B cell (primary cell): ENCODE data around the gene OTUD3. TPM values are rescaled to one million over a fixed set of nuclear protein-coding genes. Genes with fewer than 3 reads are reported as not detected.
"Not testable (repeated sequence)": the region's sequence is repeated elsewhere in the genome, so short reads cannot be mapped to it uniquely, and the experiment has no call there.

Source experiments
- ATAC-seq: fragments of 200-7000 bp; cut with Tn5 transposase; one replicate; pipeline ENCODE4 v1.10.0; 2021; ENCODE audit warnings: low read depth, mild to moderate bottlenecking, moderate number of reproducible peaks, moderate library complexity
- CTCF ChIA-PET: fragments of 350-600 bp; sonication (Branson Sonifier 250); formaldehyde crosslinking; loops from one replicate; lab custom pipeline; 2021; ENCODE audit warnings: antibody characterized with exemption, inconsistent platforms; lab: Charles Lee
- POLR2A ChIA-PET: fragments of 350-600 bp; sonication (Branson Sonifier 250); formaldehyde crosslinking; loops from one replicate; lab custom pipeline; 2021; ENCODE audit warnings: antibody characterized with exemption; lab: Charles Lee
- DNase-seq: peaks from one replicate; pipeline ENCODE4 v3.0.0; 2013
- H2AFZ ChIP-seq: 2 replicates; pipeline ENCODE4 v1.6.1; 2012; ENCODE audit warnings: mild to moderate bottlenecking, low read depth, low read length; ENCODE audit not compliant: insufficient read depth, poor library complexity, severe bottlenecking
- H3K27ac ChIP-seq, 2 donors: 1 replicate in 1 of 2; 2 replicates in 1 of 2; pipeline ENCODE4 v1.5.1; 2012 to 2013; ENCODE audit warnings: low read length in 2 of 2, mild to moderate bottlenecking in 2 of 2, moderate library complexity in 1 of 2
- H3K27me3 ChIP-seq, 4 experiments: fragments of 200-600 bp in 1 of 4; sonication (generic) in 1 of 4; replicated peaks in 1 of 4; 1 replicate in 2 of 4; 2 replicates in 2 of 4; pipeline versions ENCODE4 v1.6.1 to v1.7.0; 2013 to 2016; ENCODE audit warnings: low read length in 3 of 4, mild to moderate bottlenecking in 2 of 4, mixed read lengths in 1 of 4, moderate library complexity in 1 of 4; ENCODE audit not compliant: insufficient read depth in 4 of 4, control insufficient read depth in 3 of 4; ENCODE audit errors: control extremely low read depth in 1 of 4
- H3K36me3 ChIP-seq, 2 experiments: replicated peaks in 1 of 2; 1 replicate in 1 of 2; 2 replicates in 1 of 2; pipeline versions ENCODE4 v1.6.1 to v1.7.1; 2013; ENCODE audit warnings: low read length in 1 of 2; ENCODE audit not compliant: insufficient read depth in 2 of 2, control insufficient read depth in 1 of 2; ENCODE audit errors: control extremely low read depth in 1 of 2, extremely low read depth in 1 of 2
- H3K4me1 ChIP-seq, 2 donors: fragments of 200-600 bp in 1 of 2; sonication (generic) in 1 of 2; 1 replicate in 1 of 2; 2 replicates in 1 of 2; pipeline versions ENCODE4 v1.5.1 to v1.6.1; 2013 to 2017; ENCODE audit warnings: low read length in 2 of 2; ENCODE audit not compliant: control insufficient read depth in 2 of 2, insufficient read depth in 2 of 2
- H3K4me2 ChIP-seq: replicated peaks from 2 replicates; pipeline ENCODE3; 2012; ENCODE audit warnings: mild to moderate bottlenecking, low read depth, low read length; ENCODE audit not compliant: poor library complexity, severe bottlenecking
- H3K4me3 ChIP-seq, 5 experiments: fragments of 200-600 bp in 1 of 5; sonication (generic) in 1 of 5; 1 replicate in 3 of 5; 2 replicates in 2 of 5; pipeline versions ENCODE4 v1.5.1 to v1.7.0; 2011 to 2016; ENCODE audit warnings: low read length in 4 of 5, mild to moderate bottlenecking in 4 of 5, low read depth in 2 of 5, control low read depth in 1 of 5, moderate library complexity in 1 of 5; ENCODE audit not compliant: insufficient read depth in 1 of 5; ENCODE audit errors: control extremely low read depth in 1 of 5, extremely low read depth in 1 of 5
- H3K79me2 ChIP-seq: fragments of 200-600 bp; sonication (generic); one replicate; pipeline ENCODE4 v1.6.0; 2016; ENCODE audit warnings: low read length; ENCODE audit not compliant: control insufficient read depth, insufficient read depth
- H3K9ac ChIP-seq: fragments of 200-600 bp; sonication (generic); 2 replicates; pipeline ENCODE4 v1.6.1; 2017; ENCODE audit warnings: mild to moderate bottlenecking, low read length, moderate library complexity
- H3K9me3 ChIP-seq, 3 donors: one replicate each; pipeline versions ENCODE4 v1.6.1 to v1.7.1; 2013; ENCODE audit warnings: low read length in 2 of 3; ENCODE audit not compliant: control insufficient read depth in 2 of 3, insufficient read depth in 1 of 3; ENCODE audit errors: control extremely low read depth in 1 of 3
- H4K20me1 ChIP-seq: 2 replicates; pipeline ENCODE4 v1.6.0; 2012; ENCODE audit warnings: mild to moderate bottlenecking, low read length; ENCODE audit not compliant: insufficient read depth, control insufficient read depth, poor library complexity, severe bottlenecking
- H3K27ac Mint-ChIP-seq: one replicate; pipeline ENCODE4 v1.8.0; 2021; ENCODE audit warnings: mixed read lengths
- H3K27me3 Mint-ChIP-seq: one replicate; pipeline ENCODE4 v1.8.0; 2021; ENCODE audit warnings: mixed read lengths
- H3K4me1 Mint-ChIP-seq: one replicate; pipeline ENCODE4 v1.8.0; 2021; ENCODE audit warnings: mixed read lengths
- H3K4me3 Mint-ChIP-seq: one replicate; pipeline ENCODE4 v1.8.0; 2021; ENCODE audit warnings: mixed read lengths
- H3K9me3 Mint-ChIP-seq: one replicate; pipeline ENCODE4 v1.8.0; 2022; ENCODE audit warnings: mixed read lengths; ENCODE audit not compliant: insufficient read depth
- EZH2 ChIP-seq: IDR thresholded peaks from 2 replicates; pipeline ENCODE4 v1.6.1; 2012; ENCODE audit warnings: borderline replicate concordance, low read depth, mild to moderate bottlenecking, moderate library complexity, low read length; ENCODE audit not compliant: insufficient read depth, poor library complexity, severe bottlenecking
- WGBS: methylation state at CpG from one replicate; pipeline ENCODE4 v1.1.5; 2013; ENCODE audit warnings: missing lambda C conversion rate; ENCODE audit not compliant: insufficient coverage; 5-methylcytosine and 5-hydroxymethylcytosine counted together
- intact Hi-C: fragments of 100-400 bp; cut with micrococcal nuclease; formaldehyde crosslinking; loops from one replicate; pipeline ENCODE4 v1.10.0; 2022
- polyA plus RNA-seq: library from polyadenylated mRNA; depleted of rRNA; stranded (reverse); fragments of >200 nt; gene quantifications from 2 replicates; pipeline ENCODE4 v1.2.3, GENCODE V29; 2012
- total RNA-seq, 2 donors: library from RNA; stranded (reverse); fragments of 120-200 nt in 1 of 2; gene quantifications; 1 replicate in 1 of 2; 2 replicates in 1 of 2; pipeline versions ENCODE4 v1.2.3 to v1.2.4, GENCODE V29; 2013 to 2022
- TF ChIP-seq, protein P1 (sequence below): fragments of 200-600 bp; IDR thresholded peaks from one replicate; pipeline ENCODE4 v1.8.0; 2022; ENCODE audit warnings: antibody characterized with exemption, mild to moderate bottlenecking

OTUD3 gene
- total and polyA plus RNA-seq, 2 donors (not counting 1 experiment from before 2014, with no cell fraction given), result 4.2 to 19.6 TPM

DNA sequence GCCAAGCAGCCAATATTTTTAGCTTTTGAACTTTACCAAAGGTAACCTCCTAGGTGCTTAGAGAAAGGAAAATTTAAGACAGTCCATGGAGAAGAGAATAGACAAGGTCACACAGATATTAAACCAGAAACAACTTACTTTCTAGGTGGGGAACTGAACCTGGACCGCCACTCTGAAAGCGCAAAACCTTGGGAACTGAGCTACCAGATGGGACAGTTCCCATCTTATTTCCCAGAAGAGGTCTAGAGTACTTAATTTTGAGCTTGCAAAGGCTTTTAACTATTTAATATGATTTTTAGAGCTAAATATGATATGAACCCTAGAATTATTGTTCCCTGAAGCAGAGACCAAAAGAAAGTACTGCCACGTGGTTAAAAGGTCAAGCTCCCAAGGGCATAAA is 32.9 kb upstream of the OTUD3 start:
- H3K9me3 Mint-ChIP-seq, H3K27ac Mint-ChIP-seq, intact Hi-C loops, H3K4me2 ChIP-seq, H3K36me3 ChIP-seq, H3K4me1 Mint-ChIP-seq, POLR2A ChIA-PET, H3K9me3 ChIP-seq, H4K20me1 ChIP-seq, H3K4me1 ChIP-seq, H3K27ac ChIP-seq, H3K4me3 ChIP-seq, H3K9ac ChIP-seq, ATAC-seq, H3K4me3 Mint-ChIP-seq, H2AFZ ChIP-seq, H3K79me2 ChIP-seq, DNase-seq: not testable (repeated sequence)
- 56% methylated on average over 1 of the region's 3 CpGs for WGBS
- CTCF ChIA-PET, result interaction anchor here (0.7 kb wide), 1 partner anchor 34 kb away, joined by 4 read pairs; no protein-coding TSS in a partner anchor
- H3K27me3 Mint-ChIP-seq, result peaks cover 30% of the 10 kb centered on the region
- peaks cover 0 to 10% (median 2%) of the 10 kb centered on the region in 4 experiments for H3K27me3 ChIP-seq

DNA sequence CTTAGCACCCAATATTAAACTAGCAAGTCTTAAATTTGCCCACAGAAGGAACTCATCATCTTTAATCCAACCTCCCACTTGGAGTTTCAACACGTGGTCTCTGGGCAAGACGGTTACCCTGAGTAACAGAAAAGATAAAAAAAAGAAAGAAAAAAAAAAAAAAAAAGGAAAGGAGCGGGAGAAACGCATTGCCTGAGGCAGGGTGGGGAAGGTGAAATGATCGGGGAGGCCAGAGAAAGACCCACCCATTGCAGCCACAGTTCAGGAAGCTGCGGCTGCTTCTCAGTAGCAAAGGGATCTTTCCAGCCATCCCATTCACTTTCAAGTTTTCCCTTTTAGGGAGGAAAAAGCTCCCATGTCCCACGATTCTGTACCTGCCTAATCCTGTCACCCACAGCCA is 32.0 kb upstream of the OTUD3 start:
- H3K36me3 ChIP-seq, result no peaks in the 10 kb centered on the region
- no peak overlapping the region for H3K4me2 ChIP-seq
- no peaks in the 10 kb centered on the region for H3K9me3 ChIP-seq
- Mint-ChIP-seq H3K27ac (no peak overlapping the region), H3K4me3 (no peak overlapping the region), H3K4me1 (no peaks in the 10 kb centered on the region), H3K27me3 (peaks cover 26% of the 10 kb centered on the region), H3K9me3 (no peaks in the 10 kb centered on the region)
- ChIA-PET POLR2A (no interaction called here), CTCF (no interaction called here)
- no peaks in the 10 kb centered on the region for H4K20me1 ChIP-seq
- no peak overlapping the region for H2AFZ ChIP-seq
- no peaks in the 10 kb centered on the region for H3K4me1 ChIP-seq
- peaks cover 0 to 10% (median 2%) of the 10 kb centered on the region in 4 experiments for H3K27me3 ChIP-seq
- no peak overlapping the region for H3K9ac ChIP-seq
- intact Hi-C loops, result no loop called here
- no peaks in the 10 kb centered on the region for H3K79me2 ChIP-seq
- no peak overlapping the region for H3K4me3 ChIP-seq
- ATAC-seq, result no peak
- DNase-seq, result no peak
- H3K27ac ChIP-seq, result no peak overlapping the region
- 43% methylated on average over 1 of the region's 7 CpGs for WGBS
- TF ChIP-seq, protein P1, sequence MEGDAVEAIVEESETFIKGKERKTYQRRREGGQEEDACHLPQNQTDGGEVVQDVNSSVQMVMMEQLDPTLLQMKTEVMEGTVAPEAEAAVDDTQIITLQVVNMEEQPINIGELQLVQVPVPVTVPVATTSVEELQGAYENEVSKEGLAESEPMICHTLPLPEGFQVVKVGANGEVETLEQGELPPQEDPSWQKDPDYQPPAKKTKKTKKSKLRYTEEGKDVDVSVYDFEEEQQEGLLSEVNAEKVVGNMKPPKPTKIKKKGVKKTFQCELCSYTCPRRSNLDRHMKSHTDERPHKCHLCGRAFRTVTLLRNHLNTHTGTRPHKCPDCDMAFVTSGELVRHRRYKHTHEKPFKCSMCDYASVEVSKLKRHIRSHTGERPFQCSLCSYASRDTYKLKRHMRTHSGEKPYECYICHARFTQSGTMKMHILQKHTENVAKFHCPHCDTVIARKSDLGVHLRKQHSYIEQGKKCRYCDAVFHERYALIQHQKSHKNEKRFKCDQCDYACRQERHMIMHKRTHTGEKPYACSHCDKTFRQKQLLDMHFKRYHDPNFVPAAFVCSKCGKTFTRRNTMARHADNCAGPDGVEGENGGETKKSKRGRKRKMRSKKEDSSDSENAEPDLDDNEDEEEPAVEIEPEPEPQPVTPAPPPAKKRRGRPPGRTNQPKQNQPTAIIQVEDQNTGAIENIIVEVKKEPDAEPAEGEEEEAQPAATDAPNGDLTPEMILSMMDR, result no peak
- TF ChIP-seq EZH2, result no peak
